Pancreas (tissue), 10 donors: ENCODE measurements around the gene ACOX3. TPM values are rescaled to one million over a fixed set of nuclear protein-coding genes. Genes with fewer than 3 reads are reported as not detected.

Source experiments
- ATAC-seq, 4 donors: fragments of 200-7000 bp; cut with Tn5 transposase; one replicate each; pipeline versions ENCODE4 v1.8.0 to v1.9.1; 2020; ENCODE audit warnings: mild to moderate bottlenecking in 4 of 4, moderate library complexity in 4 of 4
- DNase-seq, 6 donors: peaks; one replicate each; pipeline ENCODE4 v3.0.0-alpha.2; 2020
- FAIRE-seq: peaks from 2 replicates; lab custom pipeline; 2012; peaks lifted over from hg19 to GRCh38; lab: Jason Lieb, UNC
- H3K27ac ChIP-seq, 4 donors: fragments of 200-600 bp; sonication (generic); 1 replicate in 3 of 4; 2 replicates in 1 of 4; pipeline versions ENCODE4 v1.5.0 to v1.8.0; 2020
- H3K27me3 ChIP-seq, 4 donors: fragments of 200-600 bp; one replicate each; pipeline ENCODE4 v1.8.0; 2021
- H3K36me3 ChIP-seq, 3 donors: fragments of 200-600 bp; sonication (generic) in 1 of 3; one replicate each; pipeline versions ENCODE4 v1.5.0 to v1.8.0; 2020 to 2021
- H3K4me1 ChIP-seq, 3 donors: fragments of 200-600 bp; one replicate each; pipeline ENCODE4 v1.8.0; 2021
- H3K4me3 ChIP-seq, 4 donors: fragments of 200-600 bp; sonication (generic) in 2 of 4; one replicate each; pipeline versions ENCODE4 v1.5.0 to v1.8.0; 2020 to 2021
- H3K9me3 ChIP-seq, 4 donors: fragments of 200-600 bp; one replicate each; pipeline ENCODE4 v1.8.0; 2021
- WGBS, 2 donors: extraction: QIAGEN DNeasy Blood & Tissue Kit; methylation state at CpG; one replicate each; pipeline ENCODE4 v1.1.7; 2013; 5-methylcytosine and 5-hydroxymethylcytosine counted together
- intact Hi-C, 3 donors: fragments of 100-400 bp; cut with DNase I; formaldehyde crosslinking; loops; one replicate each; pipeline versions ENCODE4 v1.11.1 to v1.14.2; 2022
- polyA plus RNA-seq, 2 donors: library from polyadenylated mRNA; stranded (reverse); fragments of 200-250 nt; gene quantifications; one replicate each; pipeline ENCODE4 v1.2.3, GENCODE V29; 2013
- total RNA-seq, 6 donors: library from RNA; stranded (reverse); fragmentation: NEBNext Ultra II Directional in 4 of 6; extraction: Animal tissue kit (Norgen Biotek cat#: 25700) in 4 of 6; gene quantifications; one replicate each; pipeline versions ENCODE4 v1.2.1 to v1.2.4, GENCODE V29; 2021 to 2023
- TF ChIP-seq, protein P1 (sequence below), 4 donors: fragments of 200-600 bp; sonication (generic) in 3 of 4; IDR thresholded peaks; one replicate each; pipeline versions ENCODE4 v1.5.0 to v1.8.0; 2021; ENCODE audit warnings: antibody characterized with exemption in 4 of 4
- donor health status: healthy with polysubstance abuse.
- donor health status: DM: no; HTN: no; CAD: no; lungs with moderate emphysema.
- donor health status: DM: no; HTN: no; CAD: no.
- donor health status: control.
- donor health status: control.
- donor health status: Bipolar disorder and iron deficiency.
- donor health status: DM: yes; HTN: yes; CAD: no.
- donor health status: DM: no; HTN: no; CAD: no.
- donor health status: DM: no; HTN: no; CAD: no.
- donor health status: DM: yes; HTN: yes; CAD: no.

The ACOX3 gene
- total and polyA plus RNA-seq, 8 donors = 16.1 to 24.8 (median 18.6) TPM

DNA sequence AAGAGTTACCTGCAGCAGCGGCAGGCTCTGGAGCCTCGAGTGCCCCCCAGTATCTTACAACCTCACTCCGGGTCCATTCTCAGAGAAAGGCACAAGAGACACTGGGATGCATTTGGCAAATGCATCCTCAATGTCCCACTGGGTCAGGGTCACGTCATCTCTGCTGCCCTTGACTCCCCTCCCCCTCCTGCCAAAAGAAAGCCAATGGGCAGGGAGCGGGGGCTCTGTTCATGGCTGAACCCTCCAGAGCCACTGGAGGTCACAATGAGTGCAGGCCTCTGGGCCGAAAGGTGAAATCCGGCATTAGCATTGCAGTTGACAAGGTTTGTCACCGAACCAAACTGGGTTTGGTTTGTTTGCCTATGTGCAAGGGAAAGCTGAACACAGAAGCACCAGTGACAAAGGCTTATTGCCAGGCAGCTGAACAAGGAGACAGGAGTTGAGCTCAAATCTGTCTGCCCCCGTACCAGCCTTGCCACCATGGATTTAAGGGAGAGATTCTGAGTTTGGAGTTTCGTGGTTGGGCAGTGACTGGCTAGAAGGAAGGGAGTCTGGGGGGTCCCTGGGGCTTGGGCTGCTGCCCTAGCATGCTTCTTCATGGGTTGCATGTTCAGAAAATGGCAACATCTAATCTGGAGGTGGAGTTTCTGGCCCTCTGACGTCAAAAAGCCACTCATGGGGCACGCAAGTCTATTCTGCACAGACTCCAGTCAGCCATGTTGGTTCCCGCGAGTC is 106.6 kb downstream of the ACOX3 start:
- H3K4me1 ChIP-seq = no peaks in the 10 kb centered on the region

DNA sequence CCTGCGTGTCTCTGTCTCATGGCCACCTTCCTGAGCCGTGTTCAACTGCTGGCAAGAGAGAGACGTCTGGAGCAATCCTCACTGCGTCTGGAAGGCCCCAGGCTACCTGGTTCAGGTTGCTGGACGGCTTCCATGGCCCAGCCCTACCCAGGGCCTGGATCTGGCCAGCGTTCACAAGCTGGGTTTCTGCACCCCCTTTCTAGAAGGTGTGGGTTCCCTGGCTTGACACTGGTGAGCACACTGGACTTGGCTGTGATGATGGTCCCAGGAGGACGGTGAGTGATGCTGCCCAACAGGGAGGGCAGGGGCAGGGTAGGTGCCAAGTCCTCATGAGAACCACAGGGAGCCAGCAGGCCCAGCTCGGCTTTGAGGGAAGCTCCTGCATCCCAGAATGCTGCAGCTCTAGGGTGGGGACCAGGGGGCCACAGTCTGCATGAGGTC is 107.6 kb downstream of the ACOX3 start:
- no peak for FAIRE-seq
- H3K9me3 ChIP-seq = no peaks in the 10 kb centered on the region
- H3K4me1 ChIP-seq = no peaks in the 10 kb centered on the region
- TF ChIP-seq, protein P1, sequence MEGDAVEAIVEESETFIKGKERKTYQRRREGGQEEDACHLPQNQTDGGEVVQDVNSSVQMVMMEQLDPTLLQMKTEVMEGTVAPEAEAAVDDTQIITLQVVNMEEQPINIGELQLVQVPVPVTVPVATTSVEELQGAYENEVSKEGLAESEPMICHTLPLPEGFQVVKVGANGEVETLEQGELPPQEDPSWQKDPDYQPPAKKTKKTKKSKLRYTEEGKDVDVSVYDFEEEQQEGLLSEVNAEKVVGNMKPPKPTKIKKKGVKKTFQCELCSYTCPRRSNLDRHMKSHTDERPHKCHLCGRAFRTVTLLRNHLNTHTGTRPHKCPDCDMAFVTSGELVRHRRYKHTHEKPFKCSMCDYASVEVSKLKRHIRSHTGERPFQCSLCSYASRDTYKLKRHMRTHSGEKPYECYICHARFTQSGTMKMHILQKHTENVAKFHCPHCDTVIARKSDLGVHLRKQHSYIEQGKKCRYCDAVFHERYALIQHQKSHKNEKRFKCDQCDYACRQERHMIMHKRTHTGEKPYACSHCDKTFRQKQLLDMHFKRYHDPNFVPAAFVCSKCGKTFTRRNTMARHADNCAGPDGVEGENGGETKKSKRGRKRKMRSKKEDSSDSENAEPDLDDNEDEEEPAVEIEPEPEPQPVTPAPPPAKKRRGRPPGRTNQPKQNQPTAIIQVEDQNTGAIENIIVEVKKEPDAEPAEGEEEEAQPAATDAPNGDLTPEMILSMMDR (IDR thresholded peaks at IDR 0.05) = no peak
- 67 to 74% methylated on average over 8 of the region's 8 CpGs for WGBS, 2 donors
- peak in 1 of 6 donors; percentile 21 for DNase-seq
- no peak overlapping the region for H3K4me3 ChIP-seq
- no peak for ATAC-seq
- intact Hi-C loops = no loop called here
- no peak overlapping the region for H3K27ac ChIP-seq
- no peaks in the 10 kb centered on the region for H3K36me3 ChIP-seq
- no peaks in the 10 kb centered on the region for H3K27me3 ChIP-seq

More for the DNA sequence above, 106.6 kb downstream of the ACOX3 start:
- Histone ChIP-seq H3K4me3 (no peak overlapping the region), H3K27me3 (no peaks in the 10 kb centered on the region), H3K36me3 (no peaks in the 10 kb centered on the region), H3K27ac (no peak overlapping the region), H3K9me3 (no peaks in the 10 kb centered on the region)
- ATAC-seq = no peak
- 76 to 82% methylated on average over 14 of the region's 14 CpGs for WGBS, 2 donors
- FAIRE-seq = no peak
- DNase-seq = peak in 1 of 6 donors; percentile 21
- intact Hi-C loops = no loop called here
- TF ChIP-seq, protein P1 (IDR thresholded peaks at IDR 0.05) = no peak

DNA sequence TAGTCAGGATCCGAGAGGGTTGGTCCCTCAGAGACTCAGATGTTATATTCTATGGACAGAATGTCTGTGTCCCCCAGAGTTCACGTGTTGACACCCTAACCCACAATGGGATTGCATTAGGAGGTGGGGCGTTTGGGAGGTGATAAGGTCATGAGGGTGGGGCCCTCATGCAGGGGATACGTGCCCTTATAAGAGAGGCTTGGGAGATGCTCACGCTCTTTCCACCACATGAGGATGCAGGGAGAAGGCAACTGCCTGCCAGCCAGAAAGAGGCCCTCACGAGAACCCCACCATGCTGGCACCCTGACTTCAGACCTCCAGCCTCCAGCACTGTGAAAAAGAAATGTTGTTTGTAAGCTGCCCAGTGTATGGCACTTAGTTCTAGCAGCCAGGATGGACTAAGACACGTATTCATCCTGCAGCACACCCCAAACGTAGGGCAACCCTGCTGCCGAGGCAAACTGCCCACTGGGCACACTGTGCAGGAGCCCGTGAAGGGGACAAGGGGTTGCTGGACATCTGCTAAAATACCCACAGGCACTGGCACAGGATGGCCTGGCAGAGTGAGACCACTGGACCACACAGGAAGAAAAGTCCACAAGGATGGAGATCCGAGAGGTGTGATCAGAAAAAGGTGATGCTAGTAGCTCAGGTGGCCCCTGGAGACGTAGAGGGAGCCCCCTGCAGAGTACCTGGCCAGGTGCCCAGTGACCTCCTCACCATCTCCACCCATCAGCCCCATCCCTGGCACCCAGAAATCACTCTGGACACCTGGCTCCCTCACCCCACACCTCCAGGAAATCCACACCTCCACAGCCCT is 108.3 kb downstream of the ACOX3 start:
- no peaks in the 10 kb centered on the region for H3K4me1 ChIP-seq
- intact Hi-C loops = no loop called here
- DNase-seq = peak in 1 of 6 donors; percentile 30
- H3K36me3 ChIP-seq = no peaks in the 10 kb centered on the region
- no peak for FAIRE-seq
- TF ChIP-seq, protein P1 (IDR thresholded peaks at IDR 0.05) = no peak
- no peak overlapping the region for H3K27ac ChIP-seq
- no peak overlapping the region for H3K4me3 ChIP-seq
- H3K27me3 ChIP-seq = no peaks in the 10 kb centered on the region
- ATAC-seq = no peak
- WGBS, 2 donors = 75 to 82% methylated on average over 11 to 12 of the region's 12 CpGs
- H3K9me3 ChIP-seq = no peaks in the 10 kb centered on the region

DNA sequence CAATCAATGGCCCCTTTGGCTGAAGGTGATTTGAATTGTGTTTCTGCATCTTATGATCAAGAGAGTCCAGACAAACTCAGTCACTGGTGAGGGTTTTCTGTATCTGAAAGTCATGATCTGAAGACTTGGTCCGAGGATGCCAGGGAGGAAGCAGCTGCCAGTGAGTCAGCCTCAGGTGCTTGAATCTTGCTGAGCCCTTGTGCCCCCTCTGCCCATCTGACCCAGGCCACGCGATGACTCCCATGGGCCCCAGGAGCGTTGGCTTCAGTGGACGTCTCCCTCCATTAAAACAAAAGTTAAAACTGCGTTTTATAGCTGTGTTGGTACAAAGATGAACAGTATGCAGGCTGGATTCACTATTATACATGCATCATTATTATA is 109.0 kb downstream of the ACOX3 start:
- WGBS, 2 donors = 71 to 79% methylated on average over 6 of the region's 6 CpGs
- H3K27ac ChIP-seq = no peak overlapping the region
- ATAC-seq = no peak

More for the DNA sequence above, 109.0 kb downstream of the ACOX3 start:
- DNase-seq (peak in 1 of 6 donors; percentile 16), FAIRE-seq (no peak)
- Histone ChIP-seq H3K27me3 (no peaks in the 10 kb centered on the region), H3K4me3 (no peak overlapping the region), H3K4me1 (no peaks in the 10 kb centered on the region), H3K36me3 (no peaks in the 10 kb centered on the region), H3K9me3 (no peaks in the 10 kb centered on the region)
- intact Hi-C loops = no loop called here
- TF ChIP-seq, protein P1 (IDR thresholded peaks at IDR 0.05) = no peak
